Activated T-helper 1 cell treated with anti-CD3 and anti-CD28 coated beads, Interleukin-12 subunit alpha, Interleukin-12 subunit beta, Interleukin-2, Interleukin-4 antibody, amounts not matched to agents 30 ng/mL and 10 ng/mL and 1 ng/mL, durations not matched to agents 14 hours and 24 hours and 36 hours (primary cell): ENCODE results near the gene TXNL4B. TPM values are rescaled to one million over a fixed set of nuclear protein-coding genes. Genes with fewer than 3 reads are reported as not detected.
"Not testable (repeated sequence)": the region's sequence is repeated elsewhere in the genome, so short reads cannot be mapped to it uniquely, and the experiment has no call there.

Experiments used
- DNase-seq: peaks from one replicate; pipeline ENCODE4 v3.0.0; 2021; ENCODE audit warnings: low spot score
- H3K27ac Mint-ChIP-seq: one replicate; pipeline ENCODE4 v1.8.0; 2021; ENCODE audit warnings: mild to moderate bottlenecking, mixed read lengths
- H3K27me3 Mint-ChIP-seq: one replicate; pipeline ENCODE4 v1.8.0; 2022; ENCODE audit warnings: mild to moderate bottlenecking, moderate library complexity, mixed read lengths; ENCODE audit not compliant: insufficient read depth
- H3K36me3 Mint-ChIP-seq: one replicate; pipeline ENCODE4 v1.8.0; 2021; ENCODE audit warnings: low read depth, mixed read lengths
- H3K4me1 Mint-ChIP-seq: one replicate; pipeline ENCODE4 v1.8.0; 2021; ENCODE audit warnings: low read depth, mixed read lengths
- H3K4me3 Mint-ChIP-seq: one replicate; pipeline ENCODE4 v1.8.0; 2021; ENCODE audit warnings: mild to moderate bottlenecking, moderate library complexity, mixed read lengths
- H3K9me3 Mint-ChIP-seq: one replicate; pipeline ENCODE4 v1.8.0; 2021; ENCODE audit warnings: mixed read lengths
- intact Hi-C: fragments of 100-400 bp; cut with micrococcal nuclease; formaldehyde crosslinking; loops from one replicate; pipeline ENCODE4 v1.15.1; 2024
- total RNA-seq: library from RNA; stranded (reverse); gene quantifications from 2 replicates; pipeline ENCODE4 v1.2.3, GENCODE V29; 2022

Gene TXNL4B
- total RNA-seq, 1 donor from 2014 or later, result 25.1 TPM

GRCh38 chr16:72083778-72084404 is 9.5 kb downstream of the TXNL4B start:
- Mint-ChIP-seq H3K36me3 (peaks cover 36% of the 10 kb centered on the region), H3K9me3 (peaks cover 7% of the 10 kb centered on the region), H3K27me3 (no peaks in the 10 kb centered on the region), H3K27ac (no peak overlapping the region), H3K4me3 (no peak overlapping the region), H3K4me1 (no peaks in the 10 kb centered on the region)
- intact Hi-C loops, result no loop called here
- DNase-seq, result no peak

- H3K36me3 Mint-ChIP-seq, intact Hi-C loops, H3K4me1 Mint-ChIP-seq, H3K4me3 Mint-ChIP-seq, H3K9me3 Mint-ChIP-seq, H3K27me3 Mint-ChIP-seq, DNase-seq, H3K27ac Mint-ChIP-seq: not testable (repeated sequence)
These were observed 16.3 kb downstream of the TXNL4B start for GRCh38 chr16:72076991-72077706.

- not testable (repeated sequence) for H3K9me3 Mint-ChIP-seq
These were observed 18.4 kb downstream of the TXNL4B start for GRCh38 chr16:72075067-72075466.

GRCh38 chr16:72073560-72074230 is 19.7 kb downstream of the TXNL4B start:
- intact Hi-C loops, result no loop called here
- Mint-ChIP-seq H3K27me3 (no peaks in the 10 kb centered on the region), H3K4me1 (no peaks in the 10 kb centered on the region), H3K4me3 (no peak overlapping the region), H3K36me3 (no peaks in the 10 kb centered on the region), H3K9me3 (no peaks in the 10 kb centered on the region), H3K27ac (no peak overlapping the region)
- DNase-seq, result no peak

More at GRCh38 chr16:72075067-72075466, 18.4 kb downstream of the TXNL4B start:
- H3K36me3 Mint-ChIP-seq, intact Hi-C loops, H3K27me3 Mint-ChIP-seq, H3K4me3 Mint-ChIP-seq, DNase-seq, H3K4me1 Mint-ChIP-seq, H3K27ac Mint-ChIP-seq: not testable (repeated sequence)

GRCh38 chr16:72072514-72073342 is 20.7 kb downstream of the TXNL4B start:
- no peak overlapping the region for H3K4me3 Mint-ChIP-seq
- intact Hi-C loops, result no loop called here
- H3K36me3 Mint-ChIP-seq, result no peaks in the 10 kb centered on the region
- DNase-seq, result no peak
- H3K27me3 Mint-ChIP-seq, result no peaks in the 10 kb centered on the region
- no peak overlapping the region for H3K27ac Mint-ChIP-seq
- no peaks in the 10 kb centered on the region for H3K9me3 Mint-ChIP-seq
- no peaks in the 10 kb centered on the region for H3K4me1 Mint-ChIP-seq

- H3K4me3 Mint-ChIP-seq, result no peak overlapping the region
- intact Hi-C loops, result no loop called here
- no peaks in the 10 kb centered on the region for H3K36me3 Mint-ChIP-seq
- H3K27me3 Mint-ChIP-seq, result peaks cover 3% of the 10 kb centered on the region
- no peak overlapping the region for H3K27ac Mint-ChIP-seq
- no peaks in the 10 kb centered on the region for H3K9me3 Mint-ChIP-seq
- H3K4me1 Mint-ChIP-seq, result no peaks in the 10 kb centered on the region
- no peak for DNase-seq
These were observed 24.5 kb downstream of the TXNL4B start for GRCh38 chr16:72068930-72069329.

GRCh38 chr16:72066747-72067146 is 26.7 kb downstream of the TXNL4B start:
- Mint-ChIP-seq H3K4me3 (no peak overlapping the region), H3K27me3 (peaks cover 3% of the 10 kb centered on the region), H3K9me3 (no peaks in the 10 kb centered on the region), H3K27ac (no peak overlapping the region), H3K4me1 (no peaks in the 10 kb centered on the region), H3K36me3 (no peaks in the 10 kb centered on the region)
- no peak for DNase-seq
- intact Hi-C loops, result loop anchor here (1.0 kb wide), 1 partner anchor 33 kb away; no protein-coding TSS in a partner anchor

- H3K4me1 Mint-ChIP-seq, result no peaks in the 10 kb centered on the region
- H3K27ac Mint-ChIP-seq, result no peak overlapping the region
- H3K9me3 Mint-ChIP-seq, result no peaks in the 10 kb centered on the region
- intact Hi-C loops, result loop anchor here (1.0 kb wide), 1 partner anchor 10 kb away; the partner anchor contains the start of gene HP
- DNase-seq, result no peak
- no peak overlapping the region for H3K4me3 Mint-ChIP-seq
- H3K27me3 Mint-ChIP-seq, result peaks cover 3% of the 10 kb centered on the region
- H3K36me3 Mint-ChIP-seq, result no peaks in the 10 kb centered on the region
These were observed 29.0 kb downstream of the TXNL4B start for GRCh38 chr16:72064361-72064894.

- Mint-ChIP-seq H3K4me3 (no peak overlapping the region), H3K27me3 (peaks cover 3% of the 10 kb centered on the region), H3K9me3 (no peaks in the 10 kb centered on the region), H3K36me3 (no peaks in the 10 kb centered on the region), H3K4me1 (no peaks in the 10 kb centered on the region), H3K27ac (no peak overlapping the region)
- intact Hi-C loops, result no loop called here
- DNase-seq, result no peak
These were observed 31.9 kb downstream of the TXNL4B start for GRCh38 chr16:72061564-72061963.

- no peak for DNase-seq
- no peak overlapping the region for H3K27ac Mint-ChIP-seq
- no peaks in the 10 kb centered on the region for H3K9me3 Mint-ChIP-seq
- intact Hi-C loops, result no loop called here
- H3K27me3 Mint-ChIP-seq, result no peaks in the 10 kb centered on the region
- H3K4me1 Mint-ChIP-seq, result no peaks in the 10 kb centered on the region
- no peak overlapping the region for H3K4me3 Mint-ChIP-seq
- H3K36me3 Mint-ChIP-seq, result no peaks in the 10 kb centered on the region
These were observed 33.0 kb downstream of the TXNL4B start for GRCh38 chr16:72060405-72060804.

GRCh38 chr16:72059060-72059459 is 34.4 kb downstream of the TXNL4B start:
- H3K4me3 Mint-ChIP-seq, intact Hi-C loops, DNase-seq, H3K9me3 Mint-ChIP-seq, H3K27ac Mint-ChIP-seq, H3K36me3 Mint-ChIP-seq, H3K4me1 Mint-ChIP-seq, H3K27me3 Mint-ChIP-seq: not testable (repeated sequence)

GRCh38 chr16:72057313-72057712 is 36.1 kb downstream of the TXNL4B start:
- H3K36me3 Mint-ChIP-seq, DNase-seq, H3K4me1 Mint-ChIP-seq, H3K9me3 Mint-ChIP-seq, H3K4me3 Mint-ChIP-seq, intact Hi-C loops, H3K27ac Mint-ChIP-seq, H3K27me3 Mint-ChIP-seq: not testable (repeated sequence)
